ENCODE results near the gene SLC25A41.
"Not testable (repeated sequence)": the region's sequence is repeated elsewhere in the genome, so short reads cannot be mapped to it uniquely, and the experiment has no call there.

The SLC25A41 gene

GRCh38 chr19:6412061-6412446 lies 21.5 kb downstream of the SLC25A41 start:
- DNase-seq (ENCODE audit: low read depth in 2 of 2), result no peak

- DNase-seq (ENCODE audit: low read depth in 2 of 2), result no peak
Observed at GRCh38 chr19:6409346-6409745, 24.2 kb downstream of the SLC25A41 start.

- DNase-seq (ENCODE audit: low read depth in 2 of 2), result no peak
Observed at GRCh38 chr19:6406401-6406800, 27.2 kb downstream of the SLC25A41 start.

GRCh38 chr19:6402837-6403608 lies 30.5 kb downstream of the SLC25A41 start:
- DNase-seq (ENCODE audit: low read depth in 2 of 2), result no peak

- no peak for DNase-seq (ENCODE audit: low read depth in 2 of 2)
Observed at GRCh38 chr19:6402058-6402457, 31.5 kb downstream of the SLC25A41 start.

- not testable (repeated sequence) for DNase-seq (ENCODE audit: low read depth in 2 of 2)
Observed at GRCh38 chr19:6400062-6400944, 33.3 kb downstream of the SLC25A41 start.

- no peak for DNase-seq (ENCODE audit: low read depth in 2 of 2)
Observed at GRCh38 chr19:6396305-6396704, 37.3 kb downstream of the SLC25A41 start.

- no peak for DNase-seq (ENCODE audit: low read depth in 2 of 2)
Observed at GRCh38 chr19:6394831-6395230, 38.7 kb downstream of the SLC25A41 start.

- DNase-seq (ENCODE audit: low read depth in 2 of 2), result peak; percentile 37 to 50
Observed at GRCh38 chr19:6393983-6394412, 39.6 kb downstream of the SLC25A41 start.

- DNase-seq (ENCODE audit: low read depth in 2 of 2), result peak; percentile 73 to 88
Observed at GRCh38 chr19:6393074-6393982, 40.2 kb downstream of the SLC25A41 start, which contains the start of gene GTF2F1. Gene GTF2F1, minus strand, starts transcription at chr19:6393164. Its CDS starts 169 bp downstream, at chr19:6392995.

- no peak for DNase-seq (ENCODE audit: low read depth in 2 of 2)
Observed at GRCh38 chr19:6392221-6393073, 41.1 kb downstream of the SLC25A41 start.

- DNase-seq (ENCODE audit: low read depth in 2 of 2), result no peak
Observed at GRCh38 chr19:6387372-6387771, 46.2 kb downstream of the SLC25A41 start.

GRCh38 chr19:6384381-6384780 lies 49.2 kb downstream of the SLC25A41 start:
- no peak for DNase-seq (ENCODE audit: low read depth in 2 of 2)

- DNase-seq (ENCODE audit: low read depth in 2 of 2), result no peak
Observed at GRCh38 chr19:6383188-6383587, 50.4 kb downstream of the SLC25A41 start.

GRCh38 chr19:6381030-6381750 lies 52.4 kb downstream of the SLC25A41 start:
- DNase-seq (ENCODE audit: low read depth in 2 of 2), result no peak

- DNase-seq (ENCODE audit: low read depth in 2 of 2), result no peak
Observed at GRCh38 chr19:6379744-6380143, 53.8 kb downstream of the SLC25A41 start.

- no peak for DNase-seq (ENCODE audit: low read depth in 2 of 2)
Observed at GRCh38 chr19:6378486-6378885, 55.1 kb downstream of the SLC25A41 start.

GRCh38 chr19:6378041-6378440 lies 55.5 kb downstream of the SLC25A41 start:
- DNase-seq (ENCODE audit: low read depth in 2 of 2), result no peak

GRCh38 chr19:6376512-6377190 lies 56.9 kb downstream of the SLC25A41 start:
- DNase-seq (ENCODE audit: low read depth in 2 of 2), result no peak

All from stimulated activated CD4-positive, alpha-beta T cell treated with anti-CD3 and anti-CD28 coated beads, Interleukin-1b, Interleukin-23, amount 100 ng/mL, for 1 hour (primary cell).